Measurements from ENCODE around the gene ANKDD1A.

The ANKDD1A gene

DNA sequence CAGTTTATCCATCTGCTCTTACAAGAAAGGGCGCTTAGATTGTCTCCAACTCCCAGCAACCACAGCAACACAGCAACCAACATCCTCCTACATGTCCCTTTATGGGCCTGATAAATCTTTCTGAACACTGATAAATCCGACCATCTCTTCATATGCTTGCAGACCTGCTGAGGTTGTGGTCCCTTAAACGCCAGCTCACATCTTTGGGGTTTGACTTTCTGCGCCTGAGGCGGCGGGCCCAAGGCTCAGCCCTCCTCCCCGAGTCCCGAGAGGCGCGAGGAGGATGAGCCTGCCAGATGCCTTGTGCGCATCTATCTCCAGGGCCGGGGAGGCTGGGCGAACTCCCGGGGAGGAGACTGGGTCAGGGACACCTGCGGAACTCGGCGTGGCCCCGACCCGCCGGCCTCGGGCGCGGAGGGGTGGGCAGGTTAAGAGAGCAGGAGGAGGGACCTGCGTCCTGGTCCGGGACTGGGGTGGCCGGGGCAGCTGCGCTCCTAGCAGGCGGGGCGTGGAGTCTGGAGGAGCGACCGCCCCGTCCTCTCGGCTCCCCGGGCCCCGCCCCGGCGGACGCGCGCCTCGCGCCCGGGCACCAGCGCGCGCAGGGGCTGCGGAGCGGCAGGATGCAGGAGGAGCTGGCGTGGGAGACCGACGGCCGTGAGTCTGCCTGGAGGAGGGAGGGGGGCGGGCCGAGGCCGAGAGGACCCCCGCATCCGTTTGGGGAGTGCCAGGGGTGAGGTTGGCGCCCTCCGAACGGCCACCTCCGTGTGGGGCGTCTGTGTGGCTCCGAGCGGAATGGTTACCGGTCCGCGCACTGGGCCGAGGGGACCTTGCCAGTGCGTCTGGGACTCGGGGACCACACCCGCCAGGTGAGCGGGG is at the start of gene ANKDD1A:
ANKDD1A (plus strand) TSS at position 592 of the 876 bp plus-strand sequence; CDS start at position 621, 29 bp downstream.
- peak; percentile 55 for DNase-seq

GRCh38 chr15:64861960-64862359 is 49.7 kb upstream of the ANKDD1A start:
- no peak for DNase-seq

- DNase-seq: no peak
Observed at GRCh38 chr15:64862408-64862807, 49.3 kb upstream of the ANKDD1A start.

- DNase-seq: no peak
Observed at GRCh38 chr15:64864068-64864467, 47.6 kb upstream of the ANKDD1A start.

GRCh38 chr15:64865126-64865997 is 46.3 kb upstream of the ANKDD1A start:
- DNase-seq: no peak

GRCh38 chr15:64865998-64866520 is 45.6 kb upstream of the ANKDD1A start:
- no peak for DNase-seq

DNA sequence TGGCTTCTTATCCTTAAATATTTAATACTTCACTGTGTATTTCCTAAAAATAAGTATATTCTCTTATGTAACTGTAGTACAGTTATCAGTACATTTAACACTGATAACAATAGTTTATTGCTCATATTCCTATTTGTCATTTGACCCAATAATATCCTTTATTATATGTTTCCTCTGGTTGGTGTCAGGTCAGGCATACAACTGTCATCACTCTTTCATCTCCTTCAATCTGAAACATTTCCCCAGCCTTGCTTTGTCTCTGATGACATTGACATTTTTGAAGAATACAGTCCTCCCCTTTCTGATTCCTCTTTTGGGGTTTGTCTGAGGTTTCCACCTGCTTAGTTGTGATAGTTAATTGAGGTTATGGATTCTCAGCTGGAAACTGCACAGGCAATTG is 42.2 kb upstream of the ANKDD1A start:
- DNase-seq: no peak

- no peak for DNase-seq
Observed at GRCh38 chr15:64870353-64870752, 41.3 kb upstream of the ANKDD1A start.

- DNase-seq: no peak
Observed at GRCh38 chr15:64875641-64876223, 36.0 kb upstream of the ANKDD1A start.

DNA sequence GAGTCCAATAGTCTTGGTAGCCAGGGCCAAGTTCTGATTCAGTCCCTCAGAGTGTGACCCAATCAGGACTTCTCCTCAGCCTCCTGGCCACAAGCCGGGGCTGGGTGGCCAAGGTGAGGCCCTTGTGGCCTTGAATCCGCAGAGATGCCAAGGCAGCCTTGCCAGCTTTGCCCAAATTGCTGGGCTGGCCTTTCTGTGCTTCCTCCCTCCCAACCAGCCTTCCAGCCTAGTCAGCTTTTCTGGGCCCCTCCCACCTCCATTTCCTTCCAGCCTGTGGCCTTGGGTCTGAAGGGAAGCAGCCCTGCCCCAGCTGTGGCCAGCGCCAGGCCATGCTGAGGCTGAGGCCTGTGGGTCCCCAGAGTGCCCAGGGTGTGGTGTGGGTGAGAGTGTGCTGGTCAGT is 34.3 kb upstream of the ANKDD1A start:
- no peak for DNase-seq

DNA sequence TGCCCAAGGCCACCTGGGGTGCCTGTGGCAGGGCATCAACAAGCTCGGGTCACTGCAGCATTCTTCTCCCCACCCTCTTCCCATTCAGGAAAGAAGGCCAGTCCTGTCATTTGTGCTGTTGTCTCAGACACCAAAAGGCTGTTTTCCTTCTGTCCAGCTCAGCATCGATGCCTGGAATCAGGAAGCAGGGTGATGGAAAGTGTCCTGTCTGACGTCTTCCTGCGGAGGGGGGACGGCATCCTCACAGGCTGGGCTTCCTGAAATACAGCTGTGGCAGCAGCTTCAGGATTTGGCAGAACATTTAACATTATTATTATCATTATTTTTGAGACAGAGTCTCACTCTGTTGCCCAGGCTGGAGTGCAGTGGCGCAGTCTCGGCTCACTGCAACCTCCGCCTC is 33.0 kb upstream of the ANKDD1A start:
- no peak for DNase-seq

- no peak for DNase-seq
Observed at GRCh38 chr15:64883100-64883581, 28.6 kb upstream of the ANKDD1A start.

DNA sequence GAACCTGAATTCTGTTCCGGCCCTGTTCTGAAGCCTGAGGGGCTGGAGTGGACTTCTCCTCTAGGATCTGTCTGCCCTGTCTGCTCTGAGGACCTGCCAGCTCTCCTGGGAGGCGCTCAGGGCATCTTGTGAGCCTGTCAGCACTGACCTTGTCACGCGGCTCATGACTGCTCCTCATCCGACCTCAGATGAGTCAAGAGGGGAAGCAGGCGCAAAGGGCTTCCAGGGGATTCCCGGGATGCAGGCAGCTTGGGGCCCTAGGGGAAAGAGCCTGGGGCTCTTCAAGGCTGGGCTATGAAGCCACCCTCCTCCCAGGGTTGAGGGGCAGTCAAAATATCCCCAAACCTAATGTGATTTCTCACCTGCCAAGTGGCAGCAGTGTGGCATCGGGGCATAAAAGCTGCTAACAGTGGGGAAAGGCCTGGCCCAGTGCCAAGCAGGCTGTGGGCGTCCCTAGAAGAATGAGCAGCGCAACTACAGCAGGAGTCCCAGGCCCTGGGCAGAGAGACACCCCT is 27.6 kb upstream of the ANKDD1A start:
- DNase-seq: peak; percentile 32

DNA sequence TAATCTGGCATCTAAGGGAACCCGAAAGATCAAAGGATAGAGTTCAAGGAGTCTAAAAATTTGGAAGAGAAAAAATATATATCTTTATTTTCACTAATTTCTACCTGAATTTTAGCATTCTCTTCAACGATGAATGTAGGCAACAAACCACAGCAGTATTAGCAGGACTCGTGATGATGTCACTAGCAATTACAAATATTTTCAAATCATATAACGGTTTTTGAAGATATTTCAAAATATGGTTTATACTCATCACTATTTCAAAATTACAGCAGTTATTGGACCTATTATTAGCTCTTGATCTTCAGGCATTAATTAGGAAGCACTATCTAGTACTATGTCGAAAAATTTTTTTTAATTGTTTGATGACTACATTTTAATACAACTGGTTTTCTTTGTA is 27.0 kb upstream of the ANKDD1A start:
- no peak for DNase-seq

DNA sequence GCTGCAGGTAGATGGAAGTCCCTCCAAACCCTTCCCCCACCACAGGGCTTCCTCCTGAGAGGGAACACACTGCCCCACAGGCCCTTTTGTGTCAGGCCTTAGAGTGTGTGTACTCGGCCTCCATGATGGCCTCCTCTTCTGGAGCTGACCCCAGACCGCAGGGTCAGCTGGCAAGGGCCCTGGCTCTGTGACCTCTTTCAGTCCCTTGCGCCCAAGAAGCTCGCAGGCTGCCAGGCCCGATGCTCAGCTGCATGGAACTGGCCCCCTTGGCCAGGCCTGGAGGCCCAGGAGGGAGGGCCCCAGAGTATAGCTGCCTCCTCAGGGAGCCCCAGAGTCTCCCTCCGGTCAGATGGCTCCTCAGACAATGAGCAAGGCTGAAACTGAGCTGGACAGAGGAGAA is 23.4 kb upstream of the ANKDD1A start:
- DNase-seq: no peak

- no peak for DNase-seq
Observed at GRCh38 chr15:64891561-64891960, 20.1 kb upstream of the ANKDD1A start.

DNA sequence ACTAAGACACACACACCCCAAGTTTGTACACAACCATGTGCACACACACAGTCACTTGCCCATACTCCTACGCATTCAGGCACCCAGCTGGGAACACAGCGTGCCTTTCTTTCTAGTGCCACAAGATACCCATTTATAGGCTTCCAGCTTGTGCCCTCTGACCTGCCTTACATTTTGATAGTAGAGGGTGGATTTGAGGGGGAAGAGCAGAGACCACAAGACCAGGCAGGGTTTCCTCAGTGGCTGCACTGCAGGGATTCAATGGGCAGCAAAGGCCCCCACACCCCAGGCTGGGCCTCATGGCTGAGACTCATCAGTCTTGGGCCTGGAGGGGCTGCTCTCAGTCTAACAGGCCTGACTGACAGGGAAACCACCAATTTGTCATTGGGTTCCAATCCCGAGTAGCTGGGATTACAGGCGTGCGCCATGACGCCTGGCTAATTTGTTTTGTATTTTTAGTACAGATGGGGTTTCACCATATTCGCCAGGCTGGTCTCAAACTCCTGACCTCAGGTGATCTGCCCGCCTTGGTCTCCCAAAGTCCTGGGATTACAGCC is 18.8 kb upstream of the ANKDD1A start:
- no peak for DNase-seq

GRCh38 chr15:64893481-64894394 is 18.0 kb upstream of the ANKDD1A start:
- DNase-seq: no peak

GRCh38 chr15:64894395-64895056 is 17.2 kb upstream of the ANKDD1A start:
- DNase-seq: no peak

GRCh38 chr15:64895285-64896065 is 16.2 kb upstream of the ANKDD1A start:
- no peak for DNase-seq

Measured in NCI-H2227 treated with DMSO at 0.1 percent for 48 hours (cell line).